NT2/D1 (cell line): Measurements from ENCODE around the gene LYPD6B.

Experiments
- DNase-seq: peaks from one replicate; pipeline ENCODE4 v3.0.0-alpha.2; 2011; ENCODE audit warnings: low read depth, low spot score
- H3K27me3 ChIP-seq: 2 replicates; pipeline ENCODE4 v1.6.0; 2011; ENCODE audit warnings: mild to moderate bottlenecking; ENCODE audit not compliant: insufficient read length, insufficient read depth
- H3K36me3 ChIP-seq: 2 replicates; pipeline ENCODE4 v1.6.1; 2011; ENCODE audit warnings: mild to moderate bottlenecking, low read length, mixed read lengths; ENCODE audit not compliant: insufficient read depth, insufficient read length
- H3K4me1 ChIP-seq: 2 replicates; pipeline ENCODE4 v1.5.1; 2011; ENCODE audit not compliant: insufficient read depth, insufficient read length
- H3K4me3 ChIP-seq: 2 replicates; pipeline ENCODE4 v1.5.1; 2011; ENCODE audit warnings: low read depth; ENCODE audit not compliant: insufficient read length
- H3K9ac ChIP-seq: 2 replicates; pipeline ENCODE4 v1.6.0; 2011; ENCODE audit warnings: low read depth; ENCODE audit not compliant: insufficient read length
- H3K9me3 ChIP-seq: 2 replicates; pipeline ENCODE4 v1.5.1; 2011; ENCODE audit warnings: mild to moderate bottlenecking, low read length; ENCODE audit not compliant: insufficient read depth
- SUZ12 ChIP-seq: IDR thresholded peaks from 2 replicates; pipeline ENCODE4 v1.6.1; 2011; ENCODE audit not compliant: insufficient read length, insufficient read depth; ENCODE audit errors: extremely low read depth
- YY1 ChIP-seq: IDR thresholded peaks from 2 replicates; pipeline ENCODE4 v1.6.1; 2011; ENCODE audit not compliant: insufficient read length, insufficient read depth
- ZNF274 ChIP-seq: IDR thresholded peaks from 2 replicates; pipeline ENCODE4 v1.6.1; 2011; ENCODE audit warnings: mild to moderate bottlenecking, low read depth, low read length

LYPD6B gene

DNA sequence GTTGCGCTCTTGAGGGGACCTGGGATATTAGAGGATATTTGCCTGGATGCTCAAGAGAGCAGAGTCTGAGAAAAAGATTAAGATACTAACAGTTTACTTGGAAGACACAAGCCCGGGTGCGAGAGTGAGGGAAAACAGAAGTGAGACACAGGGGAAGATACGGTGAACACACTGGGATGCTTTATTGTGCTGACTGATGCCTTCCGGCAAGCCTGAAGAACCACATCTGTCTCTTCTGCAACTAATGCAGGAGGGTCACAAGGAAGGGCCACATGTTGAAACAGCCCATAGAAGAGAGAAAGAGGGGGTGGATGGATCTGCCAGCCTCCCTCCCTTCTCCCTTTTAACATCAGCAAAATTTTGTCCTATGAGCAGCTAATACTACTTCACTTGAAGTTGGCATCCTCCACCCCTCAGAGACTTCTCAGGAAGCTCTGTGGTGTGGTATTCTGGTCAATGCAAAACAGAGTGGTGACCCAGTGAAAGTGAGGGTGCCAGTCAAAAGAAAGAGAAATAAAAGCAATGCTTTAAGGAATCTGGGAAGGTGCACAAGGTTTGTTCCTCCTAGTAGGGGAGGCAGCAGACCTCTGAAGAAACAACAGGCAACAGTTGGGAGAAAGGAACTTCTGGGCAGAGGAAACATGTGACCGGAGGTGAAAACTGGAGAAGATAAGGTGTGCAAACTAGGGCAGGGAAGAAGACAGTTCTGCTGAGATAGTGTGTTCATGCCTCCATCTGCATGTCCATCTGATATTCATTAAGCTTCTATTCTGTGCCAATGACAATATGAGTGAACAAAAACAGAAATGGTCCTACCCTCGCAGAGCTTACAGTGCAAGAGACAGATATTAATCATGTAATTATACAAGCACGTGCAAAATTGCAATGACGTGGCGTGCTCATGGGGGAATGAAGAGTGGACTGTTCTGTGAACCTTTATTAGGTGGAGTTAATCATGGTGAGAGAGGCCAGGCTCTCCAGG lies 107.1 kb downstream of the LYPD6B start:
- H3K27me3 ChIP-seq: no peaks in the 10 kb centered on the region
- no peaks in the 10 kb centered on the region for H3K4me1 ChIP-seq
- DNase-seq: no peak
- TF ChIP-seq YY1 (no peak), SUZ12 (no peak), ZNF274 (no peak)
- H3K36me3 ChIP-seq: no peaks in the 10 kb centered on the region
- no peak overlapping the region for H3K4me3 ChIP-seq
- H3K9ac ChIP-seq: no peak overlapping the region
- H3K9me3 ChIP-seq: no peaks in the 10 kb centered on the region

DNA sequence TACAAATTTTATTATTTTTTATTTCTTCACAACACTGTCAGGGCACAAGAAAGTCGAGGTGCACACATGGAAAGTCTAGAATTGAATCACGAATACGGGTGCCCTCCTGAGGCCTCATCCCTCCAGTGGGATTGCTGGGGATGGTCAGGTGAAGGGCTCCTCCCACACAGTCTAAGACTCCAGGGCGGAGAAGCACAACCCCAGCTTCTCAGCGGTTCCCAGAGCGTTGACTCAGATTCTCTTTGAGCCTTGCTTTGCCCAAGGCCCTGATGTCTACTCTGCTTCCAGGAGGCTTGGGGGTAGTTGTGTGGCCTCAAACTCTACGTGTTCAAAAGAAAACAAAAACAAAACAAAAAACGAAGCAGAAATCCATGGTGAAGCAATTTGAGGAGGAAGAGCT lies 108.4 kb downstream of the LYPD6B start:
- Histone ChIP-seq H3K9me3 (no peaks in the 10 kb centered on the region), H3K27me3 (no peaks in the 10 kb centered on the region), H3K9ac (no peak overlapping the region), H3K4me1 (no peaks in the 10 kb centered on the region), H3K36me3 (no peaks in the 10 kb centered on the region), H3K4me3 (no peak overlapping the region)
- DNase-seq: no peak
- TF ChIP-seq YY1: no peak
- no peak for TF ChIP-seq ZNF274
- no peak for TF ChIP-seq SUZ12

- Histone ChIP-seq H3K27me3 (no peaks in the 10 kb centered on the region), H3K9me3 (no peaks in the 10 kb centered on the region), H3K9ac (no peak overlapping the region), H3K4me3 (no peak overlapping the region), H3K4me1 (no peaks in the 10 kb centered on the region), H3K36me3 (no peaks in the 10 kb centered on the region)
- TF ChIP-seq YY1: no peak
- TF ChIP-seq SUZ12: no peak
- no peak for TF ChIP-seq ZNF274
- no peak for DNase-seq
Observed at GRCh38 chr2:149148194-149149006, 109.9 kb downstream of the LYPD6B start.

- H3K27me3 ChIP-seq: no peaks in the 10 kb centered on the region
- no peak overlapping the region for H3K4me3 ChIP-seq
- H3K9me3 ChIP-seq: no peaks in the 10 kb centered on the region
- no peak for TF ChIP-seq SUZ12
- no peak for TF ChIP-seq ZNF274
- TF ChIP-seq YY1: no peak
- no peaks in the 10 kb centered on the region for H3K36me3 ChIP-seq
- H3K4me1 ChIP-seq: no peaks in the 10 kb centered on the region
- DNase-seq: no peak
- H3K9ac ChIP-seq: no peak overlapping the region
Observed at GRCh38 chr2:149149007-149149297, 110.5 kb downstream of the LYPD6B start.

- no peaks in the 10 kb centered on the region for H3K36me3 ChIP-seq
- H3K4me1 ChIP-seq: no peaks in the 10 kb centered on the region
- H3K9me3 ChIP-seq: no peaks in the 10 kb centered on the region
- DNase-seq: no peak
- no peak overlapping the region for H3K9ac ChIP-seq
- TF ChIP-seq SUZ12 (no peak), ZNF274 (no peak), YY1 (no peak)
- no peaks in the 10 kb centered on the region for H3K27me3 ChIP-seq
- H3K4me3 ChIP-seq: no peak overlapping the region
Observed at GRCh38 chr2:149152469-149152953, 114.0 kb downstream of the LYPD6B start.

- no peak for DNase-seq
- Histone ChIP-seq H3K36me3 (no peaks in the 10 kb centered on the region), H3K27me3 (no peaks in the 10 kb centered on the region), H3K4me3 (no peak overlapping the region), H3K9me3 (no peaks in the 10 kb centered on the region), H3K9ac (no peak overlapping the region), H3K4me1 (no peaks in the 10 kb centered on the region)
- TF ChIP-seq SUZ12 (no peak), YY1 (no peak), ZNF274 (no peak)
Observed at GRCh38 chr2:149155196-149155969, 116.9 kb downstream of the LYPD6B start.

- Histone ChIP-seq H3K36me3 (no peaks in the 10 kb centered on the region), H3K9me3 (no peaks in the 10 kb centered on the region), H3K4me1 (no peaks in the 10 kb centered on the region), H3K27me3 (no peaks in the 10 kb centered on the region), H3K4me3 (no peak overlapping the region), H3K9ac (no peak overlapping the region)
- TF ChIP-seq SUZ12: no peak
- no peak for TF ChIP-seq ZNF274
- no peak for TF ChIP-seq YY1
- DNase-seq: no peak
Observed at GRCh38 chr2:149155988-149156387, 117.5 kb downstream of the LYPD6B start.
